Lung (tissue), 12 donors: Measurements from ENCODE around the gene FILIP1. TPM values are rescaled to one million over a fixed set of nuclear protein-coding genes. Genes with fewer than 3 reads are reported as not detected.

Experiments used
- ATAC-seq: fragments of 200-7000 bp; cut with Tn5 transposase; one replicate; pipeline ENCODE4 v1.9.1; 2020; ENCODE audit warnings: moderate number of reproducible peaks; ENCODE audit not compliant: insufficient read depth, low FRiP score
- DNase-seq, 3 donors: peaks; one replicate each; pipeline ENCODE4 v3.0.0-alpha.2; 2013 to 2017
- H3K27ac ChIP-seq, 2 donors: one replicate each; pipeline ENCODE4 v1.5.1; 2013; ENCODE audit warnings: mild to moderate bottlenecking in 2 of 2, moderate library complexity in 2 of 2, control low read depth in 1 of 2, inconsistent platforms in 1 of 2, low read depth in 1 of 2, low read length in 1 of 2
- H3K27me3 ChIP-seq, 3 donors: one replicate each; pipeline ENCODE4 v1.5.1; 2013; ENCODE audit warnings: low read length in 2 of 3; ENCODE audit not compliant: control insufficient read depth in 3 of 3, insufficient read depth in 3 of 3
- H3K36me3 ChIP-seq, 4 donors: one replicate each; pipeline ENCODE4 v1.5.1; 2013; ENCODE audit warnings: low read length in 4 of 4, mild to moderate bottlenecking in 1 of 4, moderate library complexity in 1 of 4; ENCODE audit not compliant: control insufficient read depth in 4 of 4, insufficient read depth in 4 of 4
- H3K4me1 ChIP-seq, 5 donors: one replicate each; pipeline ENCODE4 v1.5.1; 2013; ENCODE audit warnings: low read length in 5 of 5, mild to moderate bottlenecking in 2 of 5, moderate library complexity in 1 of 5; ENCODE audit not compliant: control insufficient read depth in 5 of 5, insufficient read depth in 5 of 5
- H3K4me3 ChIP-seq: one replicate; pipeline ENCODE4 v1.5.1; 2013; ENCODE audit warnings: mild to moderate bottlenecking, control low read depth, moderate library complexity
- H3K9ac ChIP-seq, 2 donors: one replicate each; pipeline ENCODE4 v1.5.1; 2013; ENCODE audit warnings: low read length in 2 of 2, control low read depth in 1 of 2; ENCODE audit not compliant: insufficient read depth in 1 of 2
- H3K9me3 ChIP-seq, 4 donors: one replicate each; pipeline ENCODE4 v1.5.1; 2013; ENCODE audit warnings: low read length in 3 of 4, mild to moderate bottlenecking in 1 of 4, moderate library complexity in 1 of 4; ENCODE audit not compliant: control insufficient read depth in 4 of 4, insufficient read depth in 3 of 4
- WGBS, 2 donors: extraction: QIAGEN DNeasy Blood & Tissue Kit; methylation state at CpG; one replicate each; pipeline ENCODE4 v1.1.7; 2013; 5-methylcytosine and 5-hydroxymethylcytosine counted together
- polyA plus RNA-seq, 2 donors: library from polyadenylated mRNA; stranded (reverse); fragments of 200-250 nt; gene quantifications; one replicate each; pipeline ENCODE4 v1.2.1, GENCODE V29; 2013
- total RNA-seq, 2 donors: library from RNA; depleted of rRNA in 1 of 2; stranded (reverse); fragments of >200 nt in 1 of 2; gene quantifications; one replicate each; pipeline ENCODE4 v1.2.1, GENCODE V29; 2014 to 2021
- TF ChIP-seq, protein P1 (sequence below): IDR thresholded peaks from 2 replicates; pipeline ENCODE4 v1.5.1; 2012; ENCODE audit warnings: mild to moderate bottlenecking; ENCODE audit errors: control extremely low read depth, extremely low read depth
- donor health status: control.
- donor health status: control.
- donor health status: Bipolar disorder and iron deficiency.
- donor health status: healthy.
- donor health status: DM: yes; HTN: yes; CAD: no.

Gene FILIP1
- total and polyA plus RNA-seq, 4 donors: 5.6 to 24.1 (median 11.1) TPM

DNA sequence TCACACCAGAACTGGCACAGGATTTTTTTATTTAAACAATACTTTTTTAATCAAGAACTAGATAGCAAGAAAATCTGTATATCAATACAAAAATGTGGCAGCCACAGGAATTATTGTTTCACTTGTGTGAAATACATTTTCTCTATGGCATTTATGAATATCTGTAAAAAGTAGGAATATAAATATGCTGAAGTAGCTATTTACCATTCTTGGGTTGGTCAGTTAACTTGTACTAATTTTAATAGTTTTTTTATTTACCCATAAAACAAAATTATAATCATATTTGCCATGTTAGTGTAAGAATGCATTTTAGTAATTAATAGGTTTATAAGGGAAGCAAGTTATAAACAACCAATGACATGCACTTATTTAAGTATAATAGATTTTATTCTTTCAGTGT, 177.6 kb downstream of the FILIP1 start:
- DNase-seq (no peak), ATAC-seq (no peak)
- TF ChIP-seq, protein P1, sequence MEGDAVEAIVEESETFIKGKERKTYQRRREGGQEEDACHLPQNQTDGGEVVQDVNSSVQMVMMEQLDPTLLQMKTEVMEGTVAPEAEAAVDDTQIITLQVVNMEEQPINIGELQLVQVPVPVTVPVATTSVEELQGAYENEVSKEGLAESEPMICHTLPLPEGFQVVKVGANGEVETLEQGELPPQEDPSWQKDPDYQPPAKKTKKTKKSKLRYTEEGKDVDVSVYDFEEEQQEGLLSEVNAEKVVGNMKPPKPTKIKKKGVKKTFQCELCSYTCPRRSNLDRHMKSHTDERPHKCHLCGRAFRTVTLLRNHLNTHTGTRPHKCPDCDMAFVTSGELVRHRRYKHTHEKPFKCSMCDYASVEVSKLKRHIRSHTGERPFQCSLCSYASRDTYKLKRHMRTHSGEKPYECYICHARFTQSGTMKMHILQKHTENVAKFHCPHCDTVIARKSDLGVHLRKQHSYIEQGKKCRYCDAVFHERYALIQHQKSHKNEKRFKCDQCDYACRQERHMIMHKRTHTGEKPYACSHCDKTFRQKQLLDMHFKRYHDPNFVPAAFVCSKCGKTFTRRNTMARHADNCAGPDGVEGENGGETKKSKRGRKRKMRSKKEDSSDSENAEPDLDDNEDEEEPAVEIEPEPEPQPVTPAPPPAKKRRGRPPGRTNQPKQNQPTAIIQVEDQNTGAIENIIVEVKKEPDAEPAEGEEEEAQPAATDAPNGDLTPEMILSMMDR: no peak
- H3K27ac ChIP-seq: no peak overlapping the region
- H3K27me3 ChIP-seq: no peaks in the 10 kb centered on the region
- H3K4me1 ChIP-seq: peaks cover 2 to 13% (median 5%) of the 10 kb centered on the region in 5 donors
- no peak overlapping the region for H3K4me3 ChIP-seq
- H3K9ac ChIP-seq: no peak overlapping the region
- peaks cover 0 to 19% (median 11%) of the 10 kb centered on the region in 4 donors for H3K36me3 ChIP-seq
- no peaks in the 10 kb centered on the region for H3K9me3 ChIP-seq

DNA sequence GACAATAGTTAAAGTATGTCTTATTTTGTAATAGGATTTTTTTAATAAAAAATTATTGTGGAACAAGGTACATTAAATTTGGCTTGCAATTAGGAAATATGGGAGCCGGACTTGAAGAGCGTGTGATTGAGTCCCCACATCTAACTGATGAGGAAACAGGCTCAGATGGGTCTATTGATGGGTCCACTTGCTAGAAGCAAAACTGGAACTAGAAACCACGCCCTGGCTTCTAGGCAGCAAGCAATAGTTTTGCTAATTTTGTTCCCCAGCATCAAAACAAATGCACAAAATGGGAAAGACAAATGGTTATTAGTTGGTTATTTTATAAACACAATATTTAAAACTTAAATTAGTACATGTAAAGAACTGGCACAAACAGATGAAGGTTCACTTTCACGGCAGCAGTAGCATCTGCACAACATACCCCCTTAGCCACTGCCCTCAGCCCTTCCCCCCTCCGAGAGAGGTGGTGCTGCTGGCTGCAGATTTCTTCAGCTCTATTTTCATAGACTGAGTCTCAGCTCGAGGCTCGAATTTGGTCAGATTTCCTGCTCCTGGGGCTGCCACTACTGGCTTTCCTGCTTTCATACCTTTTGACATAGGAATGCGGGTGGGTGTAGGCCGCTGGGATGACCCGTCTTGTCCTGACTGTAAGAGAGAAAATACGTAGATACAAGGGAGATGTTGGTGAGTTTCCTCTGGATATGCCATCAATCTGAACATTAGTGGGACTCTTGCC, 185.2 kb downstream of the FILIP1 start:
- Histone ChIP-seq H3K36me3 (peaks cover 0 to 15% (median 4%) of the 10 kb centered on the region in 4 donors), H3K27ac (no peak overlapping the region), H3K9ac (no peak overlapping the region), H3K4me3 (no peak overlapping the region), H3K27me3 (no peaks in the 10 kb centered on the region), H3K9me3 (no peaks in the 10 kb centered on the region), H3K4me1 (peaks cover 0 to 26% (median 6%) of the 10 kb centered on the region in 5 donors)
- DNase-seq (no peak), ATAC-seq (no peak)
- 78 to 79% methylated on average over 11 of the region's 11 CpGs for WGBS, 2 donors
- TF ChIP-seq, protein P1: no peak

DNA sequence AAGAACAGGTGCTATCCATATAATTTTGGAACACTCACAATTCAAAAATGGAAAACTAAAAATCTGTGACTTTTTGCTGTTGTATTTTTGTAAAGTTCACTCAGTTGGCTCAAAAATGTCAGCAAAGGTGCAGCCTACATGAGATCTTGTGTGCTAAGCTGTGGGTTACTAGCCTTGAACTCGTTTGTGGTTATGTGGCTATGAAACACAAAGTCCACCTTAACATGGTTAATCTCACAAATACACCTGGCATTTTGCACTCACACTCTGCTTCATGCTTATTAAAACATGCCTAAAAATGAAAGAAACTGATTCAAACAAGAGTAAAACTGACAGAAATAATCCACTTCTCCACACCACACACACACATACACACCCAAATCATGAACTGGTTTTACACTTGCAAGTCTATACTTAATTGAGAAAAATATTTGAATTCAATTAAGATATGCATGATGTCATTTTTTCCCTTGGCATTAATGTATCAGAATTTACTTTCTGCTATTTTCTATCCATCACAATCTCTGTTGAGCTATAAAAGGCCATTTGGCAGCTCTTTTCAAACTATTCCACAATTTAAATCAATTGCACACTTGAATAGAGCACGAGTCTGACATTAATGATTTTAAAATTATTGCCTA, 186.1 kb downstream of the FILIP1 start:
- Histone ChIP-seq H3K27ac (no peak overlapping the region), H3K9ac (no peak overlapping the region), H3K27me3 (no peaks in the 10 kb centered on the region), H3K36me3 (peaks cover 0 to 7% (median 2%) of the 10 kb centered on the region in 4 donors), H3K9me3 (no peaks in the 10 kb centered on the region), H3K4me1 (peaks cover 0 to 26% (median 6%) of the 10 kb centered on the region in 5 donors), H3K4me3 (no peak overlapping the region)
- peak in 1 of 3 donors; percentile 28 for DNase-seq
- no peak for ATAC-seq
- WGBS, 2 donors: 74 to 84% methylated on average over 2 of the region's 2 CpGs
- TF ChIP-seq, protein P1: no peak
